GM18498 (cell line): ENCODE measurements around the gene IL18R1.

Source experiments
- ATAC-seq: cut with Tn5 transposase; IDR thresholded peaks from one replicate; pipeline ENCODE4 v1.9.1; 2021; ENCODE audit warnings: mild to moderate bottlenecking, moderate library complexity; ENCODE audit not compliant: unreplicated experiment

Gene IL18R1

GRCh38 chr2:102342888-102343287, 12.7 kb upstream of the IL18R1 start:
- ATAC-seq, result no peak

GRCh38 chr2:102344397-102344796, 11.2 kb upstream of the IL18R1 start:
- no peak for ATAC-seq

DNA sequence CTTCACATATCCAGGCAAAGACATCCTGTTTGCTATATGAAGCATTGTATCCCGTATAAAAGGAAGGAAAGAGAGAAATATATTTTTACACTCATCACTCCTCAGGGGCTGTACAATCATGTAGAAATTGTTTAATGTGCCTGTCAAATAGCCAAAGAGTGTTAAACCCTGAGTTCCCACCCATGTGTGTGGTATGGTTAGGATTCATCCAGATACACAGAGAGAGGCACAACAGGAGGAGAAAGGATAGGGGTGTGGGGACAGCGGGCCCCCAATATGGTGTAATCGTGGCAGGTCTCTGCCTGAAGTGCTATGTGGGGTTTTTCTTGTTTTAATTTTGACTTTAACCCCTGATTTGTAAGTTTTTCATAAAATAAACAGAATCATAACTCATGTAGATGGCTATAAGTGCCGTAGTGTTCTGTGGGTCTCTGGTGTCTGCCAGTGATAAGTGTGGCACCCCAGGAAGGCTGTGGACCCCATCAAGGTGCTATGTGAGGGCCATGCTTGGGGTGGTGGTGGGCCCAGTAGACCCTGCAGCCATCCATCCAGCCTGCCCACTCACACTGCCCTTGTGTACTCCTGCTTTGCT, 10.2 kb upstream of the IL18R1 start:
- no peak for ATAC-seq

DNA sequence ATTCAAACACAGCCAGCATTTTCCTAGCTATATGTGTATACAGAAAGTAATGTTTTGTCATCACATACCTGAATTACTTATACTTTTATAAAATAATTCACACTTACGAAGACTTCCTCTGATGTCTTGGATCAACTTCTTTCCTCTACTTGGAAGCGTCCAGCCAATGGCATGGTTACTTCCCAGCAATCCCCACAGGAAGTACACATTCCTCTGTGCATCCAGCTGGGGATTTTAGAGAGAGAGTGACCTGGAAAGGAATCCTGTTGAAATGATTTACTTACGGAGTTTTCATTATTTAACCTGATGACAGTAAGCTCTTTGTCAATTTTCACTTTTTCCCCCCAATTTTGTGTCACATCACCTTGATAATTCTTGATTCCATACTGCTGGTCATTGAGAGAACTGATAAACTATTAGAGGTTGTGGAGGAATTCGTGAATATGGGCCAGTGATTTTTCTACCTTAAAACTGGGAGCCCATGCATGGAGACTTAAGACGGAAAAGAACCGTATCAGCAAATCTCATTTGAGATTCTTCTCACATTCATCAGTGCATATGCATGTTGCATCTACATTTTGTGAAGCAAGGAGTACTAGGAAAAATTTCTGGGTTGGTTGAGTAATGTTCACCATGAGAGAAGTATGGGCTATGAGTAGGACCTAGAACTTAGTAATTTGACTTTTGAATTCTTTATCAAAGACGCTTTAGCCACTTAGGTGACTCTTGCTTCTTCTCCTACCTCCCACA, 9.0 kb upstream of the IL18R1 start:
- ATAC-seq, result no peak

DNA sequence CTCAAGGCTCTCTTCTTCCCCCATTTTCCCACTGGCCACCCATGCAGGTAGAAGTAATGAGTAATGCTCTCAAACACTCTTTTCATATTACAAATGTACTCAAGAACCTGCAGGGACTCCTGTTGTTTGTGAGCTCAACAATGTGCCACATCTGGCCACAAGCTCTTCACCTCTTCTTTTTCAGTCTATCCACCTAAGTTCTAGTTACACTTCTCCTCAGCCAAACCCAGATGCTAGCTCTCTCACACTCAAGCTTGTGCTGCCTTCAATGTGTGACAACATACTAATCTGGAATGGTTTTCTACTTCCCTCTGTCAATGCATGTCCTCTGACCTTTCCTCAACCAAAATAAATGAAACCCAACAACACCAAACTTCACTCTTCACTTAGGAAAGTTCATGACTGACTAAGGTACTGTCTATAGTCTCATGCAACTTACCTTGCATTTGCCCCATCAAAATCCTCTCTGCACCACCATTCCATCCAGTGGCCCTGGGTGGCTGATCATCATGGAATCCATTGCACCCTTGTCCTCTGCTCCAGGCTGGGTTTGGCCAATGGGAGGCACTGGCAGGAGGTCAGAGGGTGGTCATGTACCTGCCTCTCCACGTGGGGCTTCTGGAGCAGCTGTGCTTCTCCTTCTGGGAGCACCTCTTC, 5.3 kb upstream of the IL18R1 start:
- ATAC-seq, result no peak

DNA sequence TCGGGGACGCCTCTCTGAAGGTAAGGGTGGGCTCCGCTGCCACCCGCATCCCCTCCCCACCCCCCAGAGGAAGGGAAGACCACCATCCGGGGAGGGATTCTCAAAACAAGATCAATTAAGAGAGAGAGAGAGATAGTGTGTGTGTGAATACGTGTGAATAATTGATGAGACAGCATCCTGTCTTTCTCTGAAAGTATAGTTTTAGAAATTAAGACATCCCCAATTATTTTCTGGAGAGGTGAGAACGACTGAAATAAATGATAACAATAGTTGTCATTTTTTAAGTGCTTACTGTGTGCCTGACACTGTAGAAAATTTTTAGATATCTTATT, 751 bp downstream of the IL18R1 start:
- ATAC-seq, result peak; percentile 4

GRCh38 chr2:102356741-102357140, 1.1 kb downstream of the IL18R1 start:
- ATAC-seq, result no peak

DNA sequence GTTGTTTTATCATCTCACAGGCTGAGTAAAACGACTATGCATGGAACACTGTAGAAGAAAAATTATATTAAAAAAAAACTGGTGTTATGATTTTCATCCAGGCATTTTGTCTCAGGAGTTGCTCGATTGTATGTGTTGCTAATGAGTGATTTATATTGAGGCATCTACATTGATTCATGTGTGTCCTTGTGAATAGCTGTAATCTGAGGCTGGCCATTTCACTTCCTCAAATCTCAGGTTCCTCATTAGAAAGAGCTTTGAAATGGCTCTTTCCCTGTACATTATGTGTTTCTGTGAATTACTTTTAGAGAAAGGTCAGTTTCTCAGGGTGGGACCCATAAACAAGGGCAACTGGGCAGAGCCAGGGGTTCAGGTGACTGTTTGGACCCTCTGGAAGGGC, 2.3 kb downstream of the IL18R1 start:
- ATAC-seq, result no peak

DNA sequence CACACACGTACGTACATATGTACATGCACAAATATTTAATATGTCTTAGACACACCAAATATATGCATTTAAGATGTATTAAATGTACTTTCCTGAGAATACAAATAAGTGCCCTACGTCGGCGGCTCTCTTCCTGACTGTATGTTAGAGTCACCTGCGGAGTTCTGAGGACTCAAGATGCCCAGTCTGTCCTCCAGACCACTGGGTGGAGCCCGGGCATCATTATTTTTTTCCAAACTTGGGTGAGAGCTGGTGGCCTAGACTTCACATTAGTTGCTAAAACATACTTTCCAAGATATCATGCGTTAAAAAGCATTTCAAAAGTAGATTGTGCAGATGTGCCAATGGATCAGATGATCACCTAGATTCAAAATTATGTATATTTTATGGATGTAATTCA, 2.9 kb downstream of the IL18R1 start:
- ATAC-seq, result no peak

- no peak for ATAC-seq
These were observed 3.9 kb downstream of the IL18R1 start for GRCh38 chr2:102359527-102359926.

DNA sequence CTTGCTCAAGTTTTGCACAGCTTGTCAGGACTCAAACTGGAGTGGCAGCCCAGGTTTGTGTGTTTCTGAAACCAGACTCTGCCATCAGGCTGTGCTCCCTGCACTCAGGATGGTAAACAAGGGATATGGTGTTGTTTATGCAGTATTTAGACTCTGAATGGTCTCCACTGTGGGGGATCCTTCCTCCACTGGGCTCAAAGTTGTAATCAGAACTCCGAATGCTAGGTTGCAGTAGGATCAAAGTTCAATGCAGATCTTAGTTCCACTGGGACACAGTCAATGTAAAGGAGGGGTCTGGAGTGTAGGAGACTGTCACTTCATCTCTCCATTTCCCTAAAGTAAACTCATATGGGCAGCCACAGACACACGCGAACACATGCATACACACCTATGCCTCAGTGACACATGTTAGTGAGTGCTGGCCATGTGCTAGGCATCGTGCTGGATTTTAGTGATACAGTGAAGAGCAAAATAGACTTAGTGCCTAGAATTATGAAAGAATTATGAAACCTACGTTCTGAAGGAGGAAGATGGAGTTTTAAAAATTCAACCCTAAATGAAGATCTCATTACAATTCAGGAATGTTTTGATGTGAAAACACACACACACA, 6.1 kb downstream of the IL18R1 start:
- ATAC-seq, result no peak

GRCh38 chr2:102365763-102366162, 10.2 kb downstream of the IL18R1 start:
- ATAC-seq, result no peak

DNA sequence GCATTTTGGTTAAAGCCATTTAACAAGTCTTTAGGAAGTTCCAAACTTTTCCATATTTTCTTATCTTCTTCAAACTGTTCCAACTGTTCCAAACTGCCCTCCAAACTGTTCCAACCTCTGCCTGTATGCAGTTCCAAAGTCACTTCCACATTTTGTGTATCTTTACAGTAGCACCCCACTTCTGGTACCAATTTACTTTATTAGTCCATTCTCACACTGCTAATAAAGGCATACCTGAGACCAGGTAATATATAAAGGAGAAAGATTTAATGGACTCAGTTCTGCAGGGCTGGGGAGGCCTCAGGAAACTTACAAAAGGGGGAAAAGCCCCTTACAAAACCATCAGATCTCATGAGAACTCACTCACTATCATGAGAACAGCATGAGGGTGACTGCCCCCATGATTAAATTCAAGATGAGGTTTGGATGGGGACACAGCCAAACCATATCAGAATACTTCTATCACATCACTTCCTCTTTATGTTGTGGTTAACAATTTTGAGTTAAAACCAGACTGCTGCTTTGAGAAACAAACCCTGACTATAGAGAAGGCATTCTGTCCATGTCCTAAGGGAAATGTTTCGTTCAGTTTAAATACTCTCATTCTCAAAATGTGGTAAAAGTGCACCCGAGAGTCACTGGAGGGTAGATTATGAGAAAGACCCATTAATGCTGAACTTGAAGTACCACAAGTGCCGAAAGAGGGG, 11.0 kb downstream of the IL18R1 start:
- ATAC-seq, result peak; percentile 67

DNA sequence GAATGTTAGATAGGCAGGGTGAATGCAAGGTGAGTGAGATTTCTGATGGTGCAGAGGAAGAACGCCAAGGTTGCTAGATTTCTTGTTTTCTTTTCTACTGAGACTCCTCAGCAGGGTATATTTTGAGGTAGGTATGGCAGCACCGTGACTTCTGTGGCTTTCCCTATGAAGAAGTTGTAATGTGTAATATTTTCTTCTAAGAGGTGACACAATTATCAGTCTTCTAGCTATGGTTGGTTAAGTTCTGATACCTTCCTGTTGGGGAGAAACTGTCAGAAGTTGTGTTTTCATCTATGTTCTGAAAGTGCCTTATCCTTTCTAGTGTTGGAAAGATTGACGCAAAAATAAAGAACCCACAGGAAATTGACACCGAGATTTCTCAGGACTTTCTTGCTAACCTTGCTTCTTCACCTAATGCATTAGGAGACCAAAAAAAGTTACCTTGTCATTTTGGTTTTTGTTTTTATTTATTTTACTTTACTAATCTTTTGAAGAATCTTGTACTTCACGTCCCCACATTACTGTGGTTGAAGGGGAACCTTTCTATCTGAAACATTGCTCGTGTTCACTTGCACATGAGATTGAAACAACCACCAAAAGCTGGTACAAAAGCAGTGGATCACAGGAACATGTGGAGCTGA, 11.9 kb downstream of the IL18R1 start:
- ATAC-seq, result peak; percentile 74

DNA sequence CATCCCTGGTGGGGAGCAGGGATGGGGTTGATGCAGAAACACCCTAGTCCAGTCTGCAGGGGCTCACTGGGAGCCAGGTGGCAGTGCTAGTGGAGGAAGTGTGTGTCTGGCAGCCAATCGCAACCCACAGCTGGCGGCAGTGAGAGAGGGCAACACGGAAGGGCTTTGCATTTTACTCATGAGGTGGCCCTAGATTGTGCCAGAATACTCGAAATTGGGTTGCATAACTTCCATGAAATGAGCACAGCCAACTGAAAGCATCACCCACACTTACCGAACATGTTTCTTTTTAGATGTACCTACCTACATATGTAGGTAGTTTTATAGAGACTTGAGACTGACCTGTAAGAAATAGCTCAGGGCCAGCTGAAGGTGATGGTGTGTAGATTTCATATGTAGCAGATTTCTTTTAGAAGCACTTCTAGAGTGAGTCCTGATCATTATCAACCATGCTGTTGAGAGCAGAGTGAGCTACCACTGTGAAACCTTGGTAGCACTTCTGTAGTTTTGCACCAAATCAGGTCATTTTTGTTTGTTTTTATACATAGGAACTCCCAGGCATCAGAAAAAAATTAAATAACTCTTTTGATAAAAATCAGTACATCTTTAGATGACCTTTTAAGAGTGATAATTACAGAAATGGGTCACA, 13.0 kb downstream of the IL18R1 start:
- no peak for ATAC-seq

DNA sequence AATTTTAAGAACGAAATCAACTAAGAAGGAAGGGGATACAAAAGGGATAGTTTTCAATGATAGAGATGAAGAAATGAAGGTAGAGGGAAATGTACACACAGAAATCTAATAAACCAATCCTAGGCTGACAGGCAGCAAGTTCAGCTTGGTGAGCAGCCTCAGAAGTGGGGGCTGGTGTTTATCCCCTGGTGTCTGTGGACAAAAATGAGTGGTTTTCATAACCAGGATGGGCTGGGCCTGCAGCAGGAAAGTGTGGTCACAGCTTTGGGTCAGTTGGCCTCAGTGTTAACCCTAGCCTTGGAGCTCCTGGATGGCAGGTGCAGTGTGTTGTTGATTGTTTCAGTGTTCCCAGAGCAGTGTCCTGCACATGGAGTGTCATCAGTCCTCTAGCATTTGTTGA, 14.3 kb downstream of the IL18R1 start:
- no peak for ATAC-seq

DNA sequence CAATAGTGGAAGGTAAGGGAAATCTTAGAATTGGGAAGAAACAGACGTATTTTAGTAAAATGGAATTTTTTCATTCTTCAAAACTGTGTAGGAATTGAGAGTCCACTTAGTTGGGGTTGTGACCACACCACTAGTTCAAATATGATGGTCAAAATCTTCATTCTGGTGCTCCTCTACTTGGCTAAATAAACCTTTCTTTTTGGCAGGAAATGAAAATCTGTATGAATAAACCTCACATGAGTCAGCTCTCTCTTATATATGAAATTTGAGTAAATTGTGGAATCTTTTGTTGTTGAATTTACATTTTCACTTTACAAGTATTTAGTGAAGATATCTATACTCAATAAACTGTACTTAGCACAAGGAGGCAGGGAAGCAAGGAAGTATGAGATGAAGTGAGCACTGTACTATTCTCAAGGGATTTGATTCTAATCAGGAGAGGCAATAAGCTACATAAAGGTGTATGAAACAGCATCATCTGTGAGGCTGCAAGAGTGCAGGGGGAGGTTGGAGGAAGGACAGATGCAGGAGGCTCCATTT, 20.5 kb downstream of the IL18R1 start:
- ATAC-seq, result no peak

GRCh38 chr2:102383722-102384121, 28.1 kb downstream of the IL18R1 start:
- ATAC-seq, result no peak

- ATAC-seq, result no peak
These were observed 29.9 kb downstream of the IL18R1 start for GRCh38 chr2:102385522-102385921.

- ATAC-seq, result no peak
These were observed 30.4 kb downstream of the IL18R1 start for GRCh38 chr2:102386004-102386403.
